Measurements from ENCODE around the gene ZNF438. TPM values are rescaled to one million over a fixed set of nuclear protein-coding genes. Genes with fewer than 3 reads are reported as not detected.
"Not testable (repeated sequence)": the region's sequence is repeated elsewhere in the genome, so short reads cannot be mapped to it uniquely, and the experiment has no call there.

ZNF438 gene, protein sequence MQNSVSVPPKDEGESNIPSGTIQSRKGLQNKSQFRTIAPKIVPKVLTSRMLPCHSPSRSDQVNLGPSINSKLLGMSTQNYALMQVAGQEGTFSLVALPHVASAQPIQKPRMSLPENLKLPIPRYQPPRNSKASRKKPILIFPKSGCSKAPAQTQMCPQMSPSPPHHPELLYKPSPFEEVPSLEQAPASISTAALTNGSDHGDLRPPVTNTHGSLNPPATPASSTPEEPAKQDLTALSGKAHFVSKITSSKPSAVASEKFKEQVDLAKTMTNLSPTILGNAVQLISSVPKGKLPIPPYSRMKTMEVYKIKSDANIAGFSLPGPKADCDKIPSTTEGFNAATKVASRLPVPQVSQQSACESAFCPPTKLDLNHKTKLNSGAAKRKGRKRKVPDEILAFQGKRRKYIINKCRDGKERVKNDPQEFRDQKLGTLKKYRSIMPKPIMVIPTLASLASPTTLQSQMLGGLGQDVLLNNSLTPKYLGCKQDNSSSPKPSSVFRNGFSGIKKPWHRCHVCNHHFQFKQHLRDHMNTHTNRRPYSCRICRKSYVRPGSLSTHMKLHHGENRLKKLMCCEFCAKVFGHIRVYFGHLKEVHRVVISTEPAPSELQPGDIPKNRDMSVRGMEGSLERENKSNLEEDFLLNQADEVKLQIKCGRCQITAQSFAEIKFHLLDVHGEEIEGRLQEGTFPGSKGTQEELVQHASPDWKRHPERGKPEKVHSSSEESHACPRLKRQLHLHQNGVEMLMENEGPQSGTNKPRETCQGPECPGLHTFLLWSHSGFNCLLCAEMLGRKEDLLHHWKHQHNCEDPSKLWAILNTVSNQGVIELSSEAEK
- total RNA-seq (2014; rRNA removed; shearing (Covaris generic)), result 1.7 and 3.1 TPM in 2 replicates
- polyA plus RNA-seq (2015; cell fraction: cytosol; rRNA removed), result 2.0 and 2.9 TPM in 2 replicates
- 2.4 and 2.5 TPM in 2 replicates for polyA plus RNA-seq (2015; cell fraction: nucleus; rRNA removed)

DNA sequence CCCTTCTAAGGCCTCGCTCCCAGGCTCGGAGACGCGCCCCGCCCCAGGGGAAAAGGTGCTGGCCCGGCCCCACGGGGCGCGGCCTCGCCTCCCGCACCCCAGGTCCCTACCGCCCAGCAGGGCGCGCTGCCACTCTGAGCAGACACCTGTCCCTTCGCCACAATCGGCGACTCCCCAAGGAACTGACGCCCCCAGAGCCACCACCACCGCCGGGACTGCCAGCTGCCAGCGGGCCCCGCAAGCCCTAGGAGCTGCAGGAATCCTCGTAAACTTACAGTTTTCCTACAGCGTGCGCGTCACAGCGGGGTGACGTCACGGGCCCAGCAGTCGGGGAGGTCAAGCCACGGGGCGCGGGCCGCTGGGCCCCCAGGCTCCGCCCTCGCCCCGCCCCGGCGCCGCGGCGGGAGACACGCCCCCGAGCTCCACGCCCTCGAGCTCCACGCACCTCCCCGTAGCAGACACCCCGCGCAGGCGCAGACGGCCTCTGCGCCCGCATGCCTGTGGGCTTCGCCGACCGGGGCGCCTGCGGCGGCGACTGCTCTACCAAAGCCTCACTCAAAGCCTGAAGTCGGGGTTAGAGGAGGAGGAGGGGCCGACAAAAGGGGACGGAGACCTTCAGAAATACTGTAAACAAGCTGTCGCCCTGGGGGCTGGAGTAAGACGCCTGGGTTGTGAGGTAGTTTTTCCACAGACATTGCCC, at the start of gene ZNF438:
Gene ZNF438 (minus strand): TSS at position 308 of the 700 bp plus-strand sequence. CDS start 154,831 bp downstream, outside the sequence.
- peak; percentile 94 for DNase-seq (ENCODE audit: low read depth)

DNA sequence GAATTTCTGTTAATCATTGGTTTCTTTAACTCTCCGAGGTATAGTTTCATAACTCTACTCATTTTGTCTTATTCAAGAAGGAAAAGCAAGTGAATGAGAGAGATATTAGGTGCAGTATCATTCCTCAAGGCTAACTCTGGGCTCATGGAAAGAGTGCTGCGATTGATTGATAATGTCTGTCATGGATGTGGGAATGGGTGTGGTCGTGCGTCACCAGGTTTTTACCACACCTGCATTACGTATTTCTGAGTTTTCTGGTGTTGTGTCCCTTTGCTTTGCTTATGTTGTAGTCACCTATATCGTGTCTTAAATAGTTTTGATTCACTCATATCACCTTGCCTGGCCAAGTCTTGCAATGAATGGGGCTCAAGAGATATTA, 44.9 kb upstream of the ZNF438 start:
- DNase-seq (ENCODE audit: low read depth), result no peak

DNA sequence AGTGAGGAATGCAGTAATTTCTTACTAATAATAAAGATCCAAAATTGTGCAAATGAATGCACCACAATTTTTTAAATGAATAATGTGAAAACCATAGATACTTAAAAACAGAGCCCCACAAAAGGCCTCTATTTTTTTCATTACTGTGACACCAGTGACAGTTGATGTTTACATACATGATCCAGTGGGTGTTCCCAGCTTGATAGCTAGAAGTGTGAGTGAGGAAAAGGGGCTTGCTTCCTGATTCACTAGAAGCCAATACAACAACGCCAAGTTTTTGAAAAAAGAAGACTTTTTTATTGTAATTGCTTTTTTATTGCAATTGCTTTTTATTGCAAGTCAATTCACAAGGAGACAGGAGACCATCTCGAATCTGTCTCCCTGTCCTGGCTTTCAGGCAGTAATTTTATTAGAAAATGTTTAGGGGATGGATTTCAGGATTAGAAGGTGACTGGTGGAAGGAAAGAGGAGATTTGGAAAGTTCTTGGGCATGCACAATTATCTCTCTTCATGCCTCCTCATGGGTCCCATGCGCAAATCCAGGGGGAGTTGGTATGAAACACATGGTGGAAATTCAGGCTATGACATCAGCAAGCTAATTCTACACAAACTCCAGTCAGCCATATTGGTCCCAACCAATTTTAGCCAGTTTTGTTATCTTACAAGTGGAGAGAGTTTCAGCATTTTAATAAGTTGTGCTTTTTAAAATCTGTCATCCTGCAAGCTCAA, 44.4 kb upstream of the ZNF438 start:
- no peak for DNase-seq (ENCODE audit: low read depth)

DNA sequence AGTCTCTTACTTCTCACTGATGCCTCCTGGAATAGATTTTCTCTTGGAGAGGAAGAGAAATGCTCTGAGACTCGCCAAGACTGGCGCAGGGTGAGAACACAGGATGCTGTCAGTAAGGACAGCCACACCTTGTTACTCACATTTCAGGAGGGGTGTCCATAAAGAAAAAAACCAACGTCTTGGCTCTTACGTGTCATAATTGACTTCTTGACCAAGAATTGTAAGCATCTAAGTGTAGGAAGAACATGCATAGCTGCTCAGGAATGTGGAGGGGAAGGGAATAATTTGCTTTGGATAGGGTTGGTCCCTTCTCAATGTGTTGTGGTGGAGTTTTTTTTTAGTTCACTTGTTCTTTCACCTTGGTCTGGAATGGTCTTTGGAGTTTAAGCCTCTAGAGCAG, 43.8 kb upstream of the ZNF438 start:
- peak; percentile 92 for DNase-seq (ENCODE audit: low read depth)

DNA sequence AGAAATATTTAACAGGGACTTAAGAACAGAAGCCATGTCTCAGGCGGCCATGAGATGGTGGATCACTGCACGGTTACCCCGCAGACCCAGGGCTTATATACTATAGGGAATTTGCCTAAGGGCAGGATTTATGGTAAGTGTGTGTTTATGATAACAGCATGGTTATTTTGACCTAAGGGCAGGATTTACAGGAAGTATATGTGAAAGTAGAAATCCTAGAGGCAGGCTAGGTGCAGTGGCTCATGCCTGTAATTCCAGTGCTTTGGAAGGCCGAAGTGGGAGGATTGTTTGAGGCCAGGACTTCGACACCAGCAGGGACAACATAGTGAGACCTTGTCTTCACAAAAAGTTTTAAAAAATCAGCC, 43.0 kb upstream of the ZNF438 start:
- no peak for DNase-seq (ENCODE audit: low read depth)

DNA sequence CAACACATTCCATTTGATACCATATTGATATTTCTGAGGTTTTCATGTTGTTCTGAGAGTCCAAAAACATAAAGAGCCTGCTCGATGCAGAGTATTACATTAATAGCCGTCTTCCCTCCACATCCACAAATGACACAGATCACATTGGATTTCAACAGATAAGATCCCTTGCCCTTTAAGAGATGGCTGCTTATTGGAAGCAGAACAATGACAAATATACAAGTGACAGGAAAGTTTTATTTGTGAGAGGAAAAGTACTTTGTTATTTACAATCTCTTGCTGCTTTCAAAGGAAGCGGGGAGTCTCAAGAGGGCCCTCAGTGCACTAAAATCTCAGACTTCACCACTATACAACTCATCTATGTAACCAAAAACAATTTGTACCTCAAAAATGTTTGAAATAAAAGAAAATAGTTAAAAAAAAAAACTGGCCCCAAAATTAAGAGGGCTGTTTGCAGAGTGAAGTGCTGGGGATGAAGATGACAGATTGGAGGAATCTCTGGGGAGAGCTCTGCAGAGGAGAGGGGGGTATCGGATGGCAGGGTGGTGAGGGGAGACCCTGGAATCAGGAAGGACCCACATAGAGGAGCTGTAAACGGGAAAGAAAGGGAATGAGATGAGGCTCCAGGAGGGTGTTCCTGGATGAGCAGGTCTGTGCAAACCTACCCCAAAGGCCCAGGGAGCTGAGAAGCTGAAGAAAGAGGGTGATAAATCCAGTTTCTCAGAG, 42.5 kb upstream of the ZNF438 start:
- DNase-seq (ENCODE audit: low read depth), result no peak

DNA sequence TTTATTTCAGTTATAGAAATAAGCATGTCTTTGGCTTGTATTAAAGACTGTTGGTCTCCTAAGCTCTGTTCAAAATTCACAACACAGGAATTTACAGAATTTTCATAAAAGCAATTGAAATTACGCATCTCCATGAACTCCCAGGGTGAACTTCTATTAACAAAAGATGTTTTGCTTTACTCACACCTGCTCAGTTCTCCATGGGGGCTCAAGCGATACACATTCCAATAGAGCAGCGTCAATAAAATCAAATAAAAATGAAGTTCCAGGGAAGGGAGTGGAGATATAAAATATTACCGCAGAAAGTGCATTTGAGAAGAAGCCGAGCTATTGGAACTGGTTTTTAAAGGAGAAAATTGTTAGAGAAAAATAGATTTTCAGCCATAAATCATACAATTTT, 41.5 kb upstream of the ZNF438 start:
- DNase-seq (ENCODE audit: low read depth), result no peak

DNA sequence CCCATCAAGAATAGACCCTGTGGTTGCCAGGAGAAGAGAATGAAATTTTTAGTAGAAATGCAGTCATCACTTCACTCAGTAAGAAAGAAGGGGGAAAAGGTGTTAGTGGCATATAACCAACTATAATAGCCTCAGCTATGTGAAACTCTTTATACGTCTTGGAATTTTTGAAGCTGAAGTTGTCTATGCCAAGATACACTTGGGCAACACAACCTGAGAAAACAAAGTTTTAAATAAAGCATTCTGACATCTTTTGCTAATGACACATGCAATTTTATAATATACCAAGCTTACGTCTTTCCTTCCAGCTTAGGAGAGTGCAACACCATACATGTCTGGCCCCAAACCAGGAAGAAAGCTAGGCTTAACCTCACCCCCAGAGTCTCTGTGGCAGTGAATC, 40.8 kb upstream of the ZNF438 start:
- DNase-seq (ENCODE audit: low read depth), result no peak

DNA sequence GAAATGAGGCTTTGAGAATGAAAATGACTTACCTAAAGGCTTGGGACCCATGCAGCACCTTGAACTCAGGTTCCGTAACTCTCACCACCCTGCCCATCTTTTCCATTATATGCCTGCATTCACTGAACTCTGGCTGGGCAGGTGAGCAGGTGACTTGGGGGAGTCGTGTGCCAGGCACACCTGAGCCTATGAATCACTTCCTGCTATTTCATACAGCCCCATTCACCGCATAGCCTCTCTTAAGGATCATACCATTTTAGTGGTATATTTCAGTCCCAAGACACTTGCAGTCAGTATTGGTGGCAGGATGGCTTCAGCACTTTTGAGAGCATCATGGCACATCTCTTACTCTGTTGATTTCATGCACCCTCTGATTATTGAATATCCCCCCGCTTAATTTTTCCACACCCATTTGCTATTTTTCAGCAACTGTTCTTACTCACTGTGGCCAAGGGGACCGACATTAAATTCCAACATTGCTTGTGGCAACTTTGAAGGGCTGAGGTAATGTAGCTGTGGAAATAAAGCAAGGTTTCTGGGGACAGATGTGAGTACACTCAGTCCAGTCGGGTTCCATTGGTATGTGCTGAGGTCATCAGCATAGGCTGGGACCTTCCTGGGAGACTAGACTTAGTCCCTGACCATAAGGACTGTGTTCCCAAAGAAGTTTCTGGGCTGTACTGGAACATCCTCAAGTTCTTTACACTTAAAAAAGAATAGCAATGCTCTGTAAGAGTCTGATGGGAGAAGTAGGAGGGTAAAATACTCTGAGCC, 39.8 kb upstream of the ZNF438 start:
- peak; percentile 13 for DNase-seq (ENCODE audit: low read depth)

DNA sequence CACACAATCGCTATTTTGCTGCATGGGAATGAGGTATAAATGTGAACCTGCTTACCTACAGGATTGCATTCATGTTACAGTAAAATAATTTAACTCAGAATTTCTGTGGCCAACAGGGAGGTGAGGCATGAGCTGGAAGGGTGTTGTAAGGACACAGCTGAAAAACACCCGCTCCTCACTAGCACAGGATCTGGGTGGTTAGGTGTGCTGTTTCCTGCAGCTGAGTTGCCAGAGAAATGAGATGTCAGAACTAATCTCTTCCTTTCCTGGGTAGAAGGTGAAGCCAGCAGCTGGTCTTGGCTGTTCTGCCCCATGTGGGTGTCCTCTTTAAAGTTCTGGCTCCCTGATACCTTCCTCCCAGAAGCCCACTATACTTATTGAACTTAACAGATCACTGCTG, 39.0 kb upstream of the ZNF438 start:
- no peak for DNase-seq (ENCODE audit: low read depth)

DNA sequence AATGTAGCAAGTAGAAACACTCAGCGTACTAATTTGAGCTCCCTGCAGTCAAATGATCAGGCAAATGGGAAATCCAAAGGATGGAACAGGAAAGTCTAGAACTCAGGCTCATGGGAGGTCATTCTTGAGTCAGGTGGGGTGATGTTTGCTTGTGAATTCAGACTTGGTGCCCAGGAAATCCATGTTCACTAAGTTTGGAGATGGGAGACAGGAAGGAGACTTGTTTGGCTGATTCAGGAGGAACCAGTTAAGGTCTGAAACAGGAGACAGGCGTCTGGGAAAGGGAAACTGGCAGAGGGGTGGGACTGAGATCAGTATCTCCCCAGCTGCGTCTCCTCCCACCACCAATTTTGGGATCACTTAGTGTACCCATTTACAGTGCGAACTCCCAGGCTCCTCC, 38.4 kb upstream of the ZNF438 start:
- no peak for DNase-seq (ENCODE audit: low read depth)

DNA sequence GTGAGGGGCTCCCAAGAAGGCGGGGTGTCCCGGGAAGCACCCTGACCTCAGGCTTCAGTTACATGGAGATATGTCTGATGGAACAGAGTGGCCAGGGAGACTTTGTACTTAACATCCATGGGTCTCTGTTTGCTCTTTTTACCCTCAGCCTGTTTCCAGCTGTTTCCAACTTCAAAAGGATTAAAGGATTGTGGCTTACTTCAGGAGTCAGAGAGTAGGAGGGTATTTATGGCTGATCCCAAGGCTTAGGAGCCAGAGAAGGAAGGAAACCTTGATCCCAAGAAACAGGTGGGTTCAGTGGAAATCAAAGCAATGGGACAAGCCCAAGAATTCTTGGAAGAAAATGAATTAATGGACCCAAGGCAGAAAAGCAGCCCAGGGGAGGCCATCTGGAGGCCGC, 37.7 kb upstream of the ZNF438 start:
- no peak for DNase-seq (ENCODE audit: low read depth)

DNA sequence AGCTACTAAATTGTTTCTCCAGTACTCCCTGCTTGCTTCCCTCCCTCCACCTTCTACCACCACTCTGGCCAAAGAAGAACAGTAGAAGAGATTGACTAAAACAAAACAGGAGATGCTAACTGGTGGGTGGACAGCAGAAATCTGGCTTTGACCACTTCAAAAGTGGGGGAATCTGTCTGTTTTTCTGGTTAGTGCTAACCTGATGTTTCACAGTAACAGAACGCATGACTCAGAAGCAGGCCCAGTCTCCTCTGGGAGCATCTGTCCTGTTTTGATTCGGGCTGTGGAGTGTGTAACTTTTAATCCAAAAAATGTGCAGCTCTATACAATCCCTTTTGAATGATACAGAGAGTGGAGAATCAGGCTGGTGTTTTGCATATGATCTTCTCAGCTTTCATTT, 32.7 kb upstream of the ZNF438 start:
- no peak for DNase-seq (ENCODE audit: low read depth)

DNA sequence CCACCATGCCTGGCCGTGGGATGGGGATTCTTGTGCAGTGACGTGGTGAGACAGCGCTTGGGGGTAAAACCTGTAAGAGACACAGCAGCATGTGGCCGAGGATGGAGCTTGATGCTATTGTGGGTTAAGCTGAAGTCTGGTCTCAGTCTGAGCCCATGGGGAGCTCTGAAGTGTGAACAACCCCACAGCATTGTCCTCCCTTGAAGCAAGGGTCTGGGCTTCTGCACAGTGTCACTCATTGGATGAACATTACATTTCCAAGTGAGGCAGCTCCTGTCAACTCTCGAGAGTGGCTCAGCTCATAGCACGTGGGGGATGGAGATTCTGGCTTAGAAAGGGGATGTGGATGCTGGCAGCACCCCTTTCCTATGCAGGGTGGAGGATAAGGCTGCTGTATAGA, 32.2 kb upstream of the ZNF438 start:
- no peak for DNase-seq (ENCODE audit: low read depth)

DNA sequence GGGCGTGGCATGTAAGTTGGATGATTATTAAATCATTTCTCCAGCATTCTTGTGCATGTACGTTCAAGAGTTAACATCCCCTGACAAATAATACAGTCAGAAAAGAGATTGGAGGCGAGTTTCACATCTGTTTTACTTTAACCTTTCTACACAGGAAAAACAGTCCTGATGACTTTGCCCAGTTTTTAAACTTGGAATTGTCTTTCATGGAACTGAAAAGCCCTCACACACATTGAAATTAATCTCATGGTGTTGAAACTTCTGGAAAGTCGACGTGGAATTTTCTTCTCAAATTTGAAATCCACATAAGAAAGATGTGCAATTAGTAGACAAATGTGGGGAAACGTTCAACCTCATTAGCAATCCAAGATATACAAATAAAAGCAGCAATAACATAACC, 31.2 kb upstream of the ZNF438 start:
- DNase-seq (ENCODE audit: low read depth), result no peak

DNA sequence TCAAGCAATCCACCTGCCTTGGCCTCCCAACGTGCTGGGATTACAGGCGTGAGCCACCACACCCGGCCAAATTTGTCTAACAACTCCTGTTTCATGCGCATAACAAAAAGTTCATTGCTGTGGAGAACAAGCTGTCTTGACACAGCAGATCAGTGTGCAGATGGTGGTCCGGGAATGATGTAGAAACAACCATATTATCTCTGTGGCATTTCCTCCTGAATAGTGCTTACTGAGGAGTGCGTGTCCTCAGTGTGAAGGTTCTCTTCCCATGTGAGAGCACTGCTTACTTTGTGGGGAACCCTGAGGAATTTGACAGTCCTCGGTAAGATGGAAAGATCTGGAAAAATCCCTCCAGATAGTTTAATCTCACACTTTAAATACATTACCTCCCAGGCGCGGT, 30.3 kb upstream of the ZNF438 start:
- DNase-seq (ENCODE audit: low read depth), result no peak

DNA sequence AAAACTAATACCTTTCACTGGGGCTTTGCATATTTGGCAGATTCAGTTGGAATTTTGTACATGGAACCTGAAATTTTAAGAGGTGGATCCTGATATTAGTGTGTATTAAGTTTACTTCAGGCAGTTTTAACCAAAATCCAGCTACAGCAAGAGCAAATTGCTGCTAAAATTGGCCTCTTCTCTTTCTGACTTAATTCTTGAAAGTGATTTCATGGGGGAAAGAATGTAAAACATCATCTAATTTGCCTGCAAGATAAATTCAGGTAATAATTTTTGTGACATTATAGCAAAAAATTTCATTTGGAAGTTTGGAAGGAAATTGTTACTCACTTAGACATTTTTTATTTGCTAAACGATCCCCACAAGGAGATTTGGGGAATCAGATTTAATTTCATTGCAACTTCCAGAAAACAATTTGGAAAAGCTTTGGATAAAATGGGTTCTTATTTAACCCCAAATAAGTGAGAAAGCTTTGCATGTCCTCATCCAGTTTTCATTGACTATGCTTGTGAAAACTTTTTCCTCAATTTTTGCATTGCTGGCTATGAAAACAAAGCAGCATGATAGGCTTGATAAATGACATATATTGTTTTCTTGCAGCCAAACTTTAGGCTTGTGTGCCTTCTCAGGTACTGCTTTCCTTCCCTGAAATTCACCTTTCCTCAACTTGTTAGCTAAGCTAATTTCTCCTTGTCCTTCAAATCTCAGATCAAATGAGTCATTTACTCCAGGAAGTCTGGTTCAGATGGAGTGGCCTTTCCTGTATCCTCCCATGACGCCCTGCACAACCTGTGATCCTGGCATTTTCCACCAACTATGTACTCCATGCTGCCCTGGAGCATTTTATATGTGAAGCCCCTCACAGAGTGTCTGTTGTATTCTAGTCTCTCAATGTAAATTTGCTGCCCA, 27.4 kb upstream of the ZNF438 start:
- peak; percentile 48 for DNase-seq (ENCODE audit: low read depth)

DNA sequence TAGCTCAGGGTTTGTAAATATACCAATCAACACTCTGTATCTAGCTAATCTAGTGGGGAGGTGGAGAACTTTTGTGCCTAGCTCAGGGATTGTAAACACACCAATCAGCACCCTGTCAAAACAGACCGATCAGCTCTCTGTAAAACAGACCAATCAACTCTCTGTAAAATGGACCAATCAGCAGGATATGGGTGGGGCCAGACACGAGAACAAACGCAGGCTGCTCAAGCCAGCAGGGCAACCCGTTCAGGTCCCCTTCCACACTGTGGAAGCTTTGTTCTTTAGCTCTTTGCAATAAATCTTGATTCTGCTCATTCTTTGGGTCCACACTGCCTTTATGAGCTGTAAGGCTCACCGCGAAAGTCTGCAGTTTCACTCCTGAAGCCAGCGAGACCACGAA, 25.0 kb upstream of the ZNF438 start:
- not testable (repeated sequence) for DNase-seq (ENCODE audit: low read depth)

Data from HT1080 (cell line).